Stimulated activated CD8-positive, alpha-beta memory T cell treated with anti-CD3 and anti-CD28 coated beads, Interleukin-7, amount 100 ng/mL, for 48 hours (primary cell): Measurements from ENCODE around the gene RPTOR.

ENCODE experiments used
- DNase-seq, 2 donors: peaks; one replicate each; pipeline ENCODE4 v3.0.0-alpha.2; 2020; ENCODE audit warnings: low read depth in 1 of 2; ENCODE audit errors: extremely low read depth in 1 of 2

Gene RPTOR

DNA sequence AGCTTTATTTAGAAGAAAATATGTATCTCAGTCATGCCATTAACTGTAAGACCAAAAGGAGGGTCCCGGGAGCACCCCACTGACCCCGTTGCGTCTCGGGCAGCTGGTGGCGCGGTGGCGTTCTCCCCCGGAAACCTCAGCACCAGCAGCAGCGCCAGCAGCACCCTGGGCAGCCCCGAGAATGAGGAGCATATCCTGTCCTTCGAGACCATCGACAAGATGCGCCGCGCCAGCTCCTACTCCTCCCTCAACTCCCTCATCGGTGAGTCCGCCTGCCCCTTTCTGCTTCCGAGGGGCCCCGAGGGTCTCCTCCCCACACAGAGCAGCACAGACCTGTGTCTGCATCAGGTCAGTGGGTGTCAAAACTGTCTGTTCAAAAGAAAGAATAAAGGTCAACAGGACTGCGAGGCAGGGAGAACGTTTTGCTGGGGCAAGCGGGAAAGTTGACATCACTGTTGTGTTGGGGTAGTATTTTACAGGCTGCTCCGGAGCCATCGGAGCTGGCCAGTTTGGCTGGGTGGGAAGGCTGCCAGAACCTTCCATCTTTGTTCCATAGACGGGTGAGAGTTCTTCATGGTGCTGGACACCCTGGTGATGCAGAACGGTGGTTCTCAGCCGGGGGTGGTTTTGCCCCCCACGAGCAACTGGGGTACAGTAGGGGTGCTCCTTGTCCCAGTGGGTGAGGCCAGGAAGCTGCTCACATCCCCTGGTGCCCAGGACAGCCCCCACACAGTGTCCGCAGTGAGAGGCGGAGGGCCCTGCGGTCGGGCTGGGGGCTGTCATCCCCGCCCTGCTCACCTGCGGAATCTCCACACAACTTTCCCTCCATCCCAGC lies 349.2 kb downstream of the RPTOR start:
- no peak for DNase-seq

DNA sequence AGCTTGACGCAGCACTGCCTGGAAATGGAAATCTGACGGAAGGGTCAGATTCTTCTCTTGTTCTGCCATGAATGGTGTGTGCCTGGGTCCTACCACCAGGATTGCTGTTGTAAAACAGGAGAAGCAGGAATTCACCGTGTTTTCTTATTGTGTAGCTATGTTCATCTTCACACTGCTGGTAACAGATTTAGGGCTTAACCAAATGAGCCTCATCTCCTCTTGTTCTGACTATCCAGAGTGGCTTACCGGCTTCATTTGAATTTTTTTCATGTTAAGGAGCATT lies 349.7 kb downstream of the RPTOR start:
- DNase-seq = no peak

DNA sequence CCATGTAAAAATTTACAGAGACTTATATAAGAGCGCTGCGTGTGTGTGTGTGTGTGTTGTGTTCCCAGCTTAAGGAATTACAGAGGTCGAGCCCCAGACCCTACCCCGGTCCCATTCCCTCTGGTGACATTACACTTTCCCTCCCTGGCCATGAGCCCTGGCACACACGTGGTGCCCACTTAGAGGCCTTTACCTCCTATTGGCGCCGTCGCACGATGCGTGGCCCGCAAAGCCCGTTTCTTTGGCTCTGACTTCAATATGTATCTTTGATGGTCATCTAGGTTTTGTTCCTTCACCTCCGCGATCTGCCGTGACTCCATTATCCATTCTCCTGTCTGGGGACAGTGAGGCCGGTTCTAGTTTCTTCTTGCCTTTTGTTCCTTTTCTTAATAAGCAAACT lies 350.1 kb downstream of the RPTOR start:
- no peak for DNase-seq

DNA sequence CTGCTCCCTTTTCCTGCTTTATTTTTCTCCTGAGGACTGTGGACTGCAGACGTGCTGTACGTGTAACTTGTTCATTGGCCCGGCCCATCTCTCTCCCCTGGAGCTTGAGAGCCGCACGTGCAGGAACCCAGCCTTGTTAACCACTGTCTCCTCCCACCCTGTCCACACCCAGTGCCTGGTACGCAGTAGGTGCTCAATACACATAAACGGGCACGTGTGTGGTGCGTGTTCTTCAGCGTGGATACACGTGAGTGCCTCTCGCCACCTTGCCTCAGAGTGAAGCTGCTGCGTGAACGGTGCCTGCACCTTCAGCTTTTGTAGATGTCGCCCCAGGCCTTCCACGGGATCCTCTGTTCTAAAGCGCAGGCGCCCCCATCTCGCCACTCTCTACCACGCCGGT lies 350.7 kb downstream of the RPTOR start:
- no peak for DNase-seq

DNA sequence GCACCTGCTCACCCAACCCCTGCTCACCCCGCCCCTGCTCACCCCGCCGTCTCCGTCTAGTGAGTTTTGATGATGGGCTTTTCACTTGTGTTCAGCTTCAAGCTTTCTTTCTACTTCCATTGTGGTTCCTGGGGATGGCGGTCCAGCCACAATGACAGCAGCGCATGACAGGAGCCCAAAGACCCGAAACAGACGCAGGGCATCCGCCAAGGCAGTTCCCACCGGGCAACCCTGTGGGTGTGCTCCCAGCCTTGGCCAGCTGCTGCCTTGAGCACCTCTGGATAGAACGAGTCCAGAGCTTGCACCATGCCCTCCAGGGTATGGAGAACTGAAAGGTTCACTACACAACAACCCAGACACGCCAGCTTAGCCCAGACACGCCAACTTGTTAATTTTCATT lies 354.1 kb downstream of the RPTOR start:
- DNase-seq = no peak

DNA sequence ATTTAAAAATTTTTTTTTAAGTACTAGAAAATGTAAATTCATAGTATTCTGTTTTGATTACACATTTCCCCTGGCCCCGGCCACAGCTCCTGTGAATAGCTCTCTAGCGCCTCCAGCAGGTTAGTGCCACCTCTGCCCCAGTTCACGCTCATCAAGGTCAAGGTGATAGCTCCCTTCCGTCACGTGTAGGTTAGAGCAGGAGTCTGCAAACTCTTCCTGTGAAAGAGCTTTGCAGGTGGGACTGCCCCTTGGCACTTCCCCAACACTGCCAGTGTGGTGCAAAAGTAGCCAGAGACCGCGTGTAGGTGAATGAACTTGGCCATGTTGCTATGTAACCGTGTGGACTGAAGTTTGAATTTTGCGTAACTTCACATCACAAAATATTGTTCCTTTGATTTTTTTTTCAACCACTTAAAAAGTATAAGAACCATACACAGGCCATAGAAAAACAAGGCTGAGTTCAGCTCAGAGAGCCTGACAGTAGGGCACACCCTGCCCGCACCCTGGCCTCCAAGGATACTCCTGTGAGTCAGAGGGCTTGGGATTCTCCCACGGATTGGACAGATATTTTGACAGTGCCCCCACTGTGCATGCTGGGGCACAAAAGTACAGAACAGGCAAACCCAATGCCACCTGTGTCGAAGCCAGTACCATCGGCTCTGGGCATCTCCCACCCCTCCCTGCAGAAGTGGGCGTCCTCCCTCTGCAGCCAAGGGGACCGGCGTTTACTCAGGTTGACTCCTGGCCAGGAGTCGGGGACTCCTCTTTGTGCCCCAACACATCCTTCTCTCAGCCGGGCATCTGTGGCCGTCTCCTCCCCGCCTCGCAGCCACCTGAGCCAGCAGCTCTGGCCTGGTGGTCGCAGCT lies 355.0 kb downstream of the RPTOR start:
- DNase-seq = peak; percentile 32 to 71

DNA sequence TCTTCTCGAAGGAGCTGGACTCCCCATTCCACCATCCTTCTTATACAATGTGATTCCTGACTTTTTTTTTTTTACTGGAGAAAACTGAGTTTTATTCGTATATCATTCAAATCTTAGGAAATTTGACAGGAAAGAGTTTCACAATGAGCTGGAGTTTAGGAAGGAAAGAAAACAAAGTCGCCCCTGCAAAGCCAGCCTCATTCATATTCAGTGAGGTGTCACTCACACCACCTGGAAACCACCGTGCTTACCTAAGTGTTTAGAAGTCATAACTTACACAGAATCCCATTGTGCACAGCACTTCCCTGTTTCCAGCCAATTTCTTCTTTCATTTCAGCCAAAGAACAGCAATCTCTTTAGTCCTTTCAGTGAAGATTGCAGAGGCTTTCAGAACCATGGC lies 356.7 kb downstream of the RPTOR start:
- no peak for DNase-seq

DNA sequence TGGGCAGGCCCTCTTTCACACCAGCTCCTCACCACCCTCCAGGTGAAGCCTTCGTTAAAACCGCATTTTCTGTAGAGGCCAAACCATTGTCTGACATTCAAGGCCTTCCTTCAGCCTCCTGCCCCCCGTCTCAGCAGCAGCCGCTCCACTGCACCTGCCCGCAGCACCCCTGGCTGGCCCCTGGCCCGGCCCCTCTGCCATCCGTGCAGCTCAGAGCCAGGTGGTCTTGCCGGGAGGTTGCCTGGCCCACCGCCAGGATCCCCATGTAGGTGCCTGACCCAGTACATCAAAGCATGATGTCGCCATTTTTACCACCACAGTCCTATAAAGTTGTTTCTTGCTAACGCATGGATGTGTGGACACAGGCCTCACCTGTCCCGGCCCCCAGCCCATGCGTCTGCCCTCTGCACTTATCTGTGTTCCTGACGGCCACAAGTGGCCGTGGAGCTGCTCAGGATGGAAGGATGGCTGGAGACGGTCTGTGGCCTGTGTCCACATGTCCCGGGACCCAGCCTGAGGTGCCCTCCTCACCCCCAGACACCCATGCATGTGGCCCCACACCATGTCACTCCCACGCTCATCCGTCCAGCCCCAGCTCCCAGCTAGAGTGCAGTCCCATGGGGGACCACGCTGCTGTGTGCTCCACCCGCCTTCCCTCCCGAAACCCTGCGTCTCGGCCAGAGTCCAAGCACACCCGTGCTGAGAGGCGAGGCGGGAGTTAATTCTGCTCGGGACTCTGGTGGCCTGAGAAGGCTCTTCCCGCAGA lies 357.7 kb downstream of the RPTOR start:
- no peak for DNase-seq

DNA sequence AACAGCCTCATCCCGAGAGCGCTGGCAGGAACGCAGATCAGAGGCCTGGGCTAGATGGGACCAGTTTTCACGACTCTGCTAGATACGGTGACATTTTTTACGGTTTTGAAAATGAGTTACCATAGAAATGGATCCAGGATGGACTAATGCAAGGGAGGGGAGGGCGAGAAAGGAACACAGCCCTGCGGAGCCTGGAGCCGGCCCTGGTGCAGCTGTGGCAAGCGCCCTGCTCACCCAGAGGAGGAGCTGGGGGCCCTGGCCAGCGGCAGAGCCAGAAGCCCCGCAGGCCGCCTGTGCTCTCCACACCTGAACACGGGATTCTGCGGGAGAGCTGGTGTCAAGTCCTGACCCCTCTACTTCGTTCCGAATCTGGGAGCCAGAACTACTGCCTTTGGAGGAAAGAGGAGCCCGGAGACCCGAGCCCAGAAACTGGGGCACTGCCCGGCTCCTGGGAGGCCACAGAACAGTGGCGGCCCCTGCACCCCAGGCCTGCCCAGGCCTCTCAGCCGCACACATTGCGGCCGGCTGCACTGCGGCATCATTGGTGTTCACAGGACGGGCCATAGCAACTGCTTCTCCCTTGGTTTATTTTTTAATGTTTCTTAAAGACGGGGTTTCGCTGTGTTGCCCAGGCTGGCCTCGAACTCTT lies 358.4 kb downstream of the RPTOR start:
- no peak for DNase-seq

DNA sequence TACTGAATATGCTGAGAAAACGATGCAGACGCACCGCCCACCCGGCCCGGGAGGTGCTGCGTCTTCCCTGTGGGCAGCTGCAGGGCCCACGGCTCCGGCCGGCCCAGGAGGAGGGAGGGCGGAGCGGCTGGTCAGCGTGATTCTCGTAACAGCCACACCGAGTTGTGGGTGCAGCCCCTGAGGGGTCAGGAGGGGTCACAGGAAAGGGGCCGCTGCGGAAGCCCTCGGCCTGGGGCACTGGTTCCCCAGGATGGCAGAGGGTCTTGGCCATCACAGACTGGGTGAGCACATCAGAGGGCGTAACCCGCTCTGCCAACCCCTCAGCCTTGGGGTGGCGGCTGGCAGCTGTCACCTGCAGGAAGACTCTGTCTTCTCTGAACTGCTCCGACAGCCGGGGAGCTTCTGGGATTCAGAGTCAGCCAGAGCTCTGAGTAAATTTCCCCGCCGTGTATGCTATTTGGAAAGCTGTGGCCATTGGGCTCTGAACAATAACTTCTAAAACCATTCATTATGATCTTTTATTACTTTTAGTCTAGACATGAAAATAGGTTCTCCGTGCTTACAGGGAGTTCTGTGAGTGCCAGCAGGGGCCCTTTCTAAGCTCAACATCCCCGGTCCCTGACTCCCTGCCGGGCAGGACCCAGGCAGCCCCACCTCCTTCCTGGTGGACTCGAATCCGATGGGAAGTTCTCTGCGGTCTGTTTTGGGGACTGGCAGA lies 359.6 kb downstream of the RPTOR start:
- DNase-seq = no peak

DNA sequence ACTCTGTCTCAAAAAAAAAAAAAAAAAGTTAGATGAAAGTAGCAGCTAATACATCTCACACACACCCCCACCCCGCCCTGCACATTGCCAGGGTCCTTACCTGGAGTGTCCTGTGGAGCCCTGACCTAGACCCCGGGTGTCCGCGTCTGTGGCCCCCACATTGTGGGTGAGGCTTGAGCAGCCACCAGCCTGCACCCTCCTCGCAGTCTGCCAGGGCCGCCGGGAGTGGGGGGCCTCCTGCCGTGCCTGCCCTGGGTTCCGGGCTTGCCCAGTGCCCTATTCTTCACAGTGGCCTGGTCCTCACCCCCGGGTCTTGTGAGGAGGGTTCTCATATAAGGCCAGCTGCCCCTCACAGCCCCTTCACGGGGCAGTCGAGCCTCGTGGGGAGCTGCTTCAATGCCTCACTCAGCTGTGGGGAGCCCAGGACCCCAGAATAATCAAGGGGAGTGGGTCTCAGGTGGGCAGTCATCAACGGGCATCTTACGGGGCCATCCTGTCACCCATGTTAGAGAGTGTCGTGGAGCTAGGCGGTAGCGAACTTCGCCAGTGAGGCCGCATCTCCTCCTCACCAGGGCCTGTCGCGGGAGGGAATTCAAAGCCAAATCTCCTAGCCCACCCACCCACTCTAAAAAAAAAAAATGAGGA lies 361.1 kb downstream of the RPTOR start:
- DNase-seq = no peak

DNA sequence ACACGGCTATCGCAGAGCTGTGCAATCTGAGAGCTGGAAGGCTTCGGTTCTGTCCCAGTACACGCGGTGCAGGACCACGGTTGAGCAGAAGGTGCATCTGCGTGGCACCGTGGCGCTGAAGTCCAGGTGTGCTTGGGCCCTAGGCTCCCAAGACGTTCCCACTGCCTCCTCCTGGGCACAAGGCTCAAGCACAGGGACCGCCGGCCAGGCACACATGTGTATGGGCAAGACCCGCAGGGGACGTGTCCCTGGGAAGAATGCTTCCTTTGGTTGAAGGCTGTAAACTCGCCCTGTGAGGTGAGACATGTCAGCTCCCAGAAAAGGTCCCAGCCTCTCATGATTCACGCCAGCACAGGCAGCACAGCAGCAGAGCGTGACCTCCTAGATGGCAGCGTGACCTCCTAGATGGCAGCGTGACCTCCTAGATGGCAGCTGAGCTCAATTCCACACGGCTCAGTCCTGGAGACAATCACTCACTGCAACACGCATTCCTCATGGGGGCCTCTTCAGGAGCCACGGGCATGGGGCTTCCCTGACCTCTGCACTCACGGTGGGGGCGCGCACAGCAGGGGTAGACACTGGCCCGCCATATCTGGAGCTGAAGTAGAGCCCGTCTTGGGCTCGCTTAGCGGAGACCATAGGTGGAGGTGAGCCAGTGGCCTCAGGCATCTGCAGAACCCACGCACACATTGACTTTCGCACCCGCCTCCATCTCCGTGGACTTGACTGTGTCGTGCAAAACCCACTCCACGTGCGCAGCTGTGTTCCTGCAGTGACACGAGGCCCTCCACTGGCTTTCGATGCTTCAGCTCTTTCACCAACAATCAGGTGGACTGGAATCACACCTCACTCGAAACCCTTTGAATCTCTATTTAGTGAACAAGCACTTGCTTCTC lies 362.0 kb downstream of the RPTOR start:
- no peak for DNase-seq

DNA sequence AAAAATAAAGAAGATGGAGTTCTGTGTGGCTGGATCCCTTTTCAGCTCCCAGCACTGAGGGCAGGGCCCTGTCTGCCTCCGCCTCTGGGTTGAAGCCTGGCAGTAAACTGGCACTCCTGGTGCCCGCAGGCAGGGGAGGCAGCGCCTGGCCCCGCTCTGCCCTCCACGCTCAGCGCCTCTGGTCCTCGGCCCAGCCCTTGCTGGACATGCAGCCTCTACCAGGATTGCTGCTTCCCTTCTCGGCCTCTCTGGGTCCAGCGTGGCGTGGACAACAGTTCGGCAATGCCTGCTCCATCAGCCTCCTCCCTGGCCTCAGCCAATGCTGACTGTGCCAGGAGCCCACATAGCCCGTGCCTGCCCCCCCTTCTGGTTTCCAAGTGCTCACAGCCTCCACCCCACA lies 362.6 kb downstream of the RPTOR start:
- DNase-seq = no peak

DNA sequence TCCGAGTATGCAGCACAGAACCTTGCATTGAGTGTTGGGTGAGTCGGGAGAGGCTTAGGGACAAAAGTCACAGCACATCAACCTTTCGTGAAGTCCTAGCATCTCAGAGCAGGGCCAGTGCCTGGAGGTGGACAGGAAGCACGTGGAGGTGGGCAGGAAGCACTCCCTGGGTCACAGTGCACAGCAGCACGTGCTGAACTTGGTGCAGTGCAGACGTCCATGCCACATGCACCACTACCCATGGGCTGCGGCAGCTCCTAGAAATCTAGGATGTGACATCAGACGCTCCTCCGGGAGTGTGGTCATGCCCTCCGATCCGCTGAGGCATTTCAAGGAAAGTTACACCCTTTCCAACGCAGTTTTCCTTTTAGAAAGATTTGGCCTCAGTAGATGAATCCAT lies 363.6 kb downstream of the RPTOR start:
- DNase-seq = no peak

DNA sequence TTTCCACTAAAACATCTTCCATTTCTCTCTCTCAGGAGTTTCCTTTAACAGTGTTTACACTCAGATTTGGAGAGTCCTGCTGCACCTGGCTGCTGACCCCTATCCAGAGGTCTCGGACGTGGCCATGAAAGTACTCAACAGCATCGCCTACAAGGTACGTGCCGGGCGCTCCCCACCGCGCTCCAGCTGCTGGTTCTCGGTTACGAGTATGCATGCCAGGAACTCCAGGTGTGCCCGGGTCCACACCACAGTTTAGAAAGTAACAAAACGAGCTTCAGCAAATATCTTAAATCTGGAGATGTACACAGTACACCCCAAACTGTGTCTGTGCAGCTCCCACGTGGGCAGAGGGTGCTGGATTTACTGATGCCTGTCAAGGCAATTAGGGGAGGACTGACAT lies 364.1 kb downstream of the RPTOR start:
- no peak for DNase-seq

DNA sequence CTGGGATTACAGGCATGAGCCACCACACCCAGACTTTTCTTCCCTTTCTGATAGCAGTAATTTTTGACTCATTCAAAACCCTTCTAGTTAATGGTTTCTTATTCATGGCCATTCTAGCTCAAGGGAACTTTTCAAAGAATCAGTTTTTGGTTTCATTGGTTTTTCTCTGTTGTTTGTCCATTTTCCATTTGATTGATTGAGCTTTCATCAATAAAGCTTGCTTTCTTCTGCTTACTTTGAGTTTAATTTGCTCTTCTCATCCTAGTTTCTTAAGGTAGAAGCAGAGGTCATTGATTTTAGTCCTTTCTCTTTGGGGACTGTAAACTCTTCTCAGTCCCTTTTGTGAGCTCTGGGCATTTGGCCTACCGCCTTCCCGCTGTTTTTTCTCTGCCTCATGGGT lies 365.0 kb downstream of the RPTOR start:
- no peak for DNase-seq

DNA sequence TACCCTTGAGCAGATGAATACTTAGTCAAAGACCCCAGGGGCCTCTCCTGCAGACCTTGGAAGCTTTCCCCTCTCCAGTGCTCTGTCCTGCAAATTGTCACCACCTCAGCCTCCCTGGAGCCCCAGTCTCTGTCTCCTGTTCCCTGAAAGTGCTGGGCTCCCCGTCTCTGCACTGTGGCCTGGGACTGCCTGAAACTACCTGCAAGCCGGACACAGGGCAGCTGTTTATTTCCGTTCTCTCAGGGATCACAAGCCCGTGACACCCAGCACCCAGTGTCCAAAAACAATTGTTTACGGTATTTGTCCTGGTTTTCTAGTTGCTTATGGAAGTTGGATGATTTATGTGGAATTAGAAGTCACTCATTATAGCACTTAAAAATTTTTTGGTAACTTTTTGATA lies 365.4 kb downstream of the RPTOR start:
- no peak for DNase-seq

DNA sequence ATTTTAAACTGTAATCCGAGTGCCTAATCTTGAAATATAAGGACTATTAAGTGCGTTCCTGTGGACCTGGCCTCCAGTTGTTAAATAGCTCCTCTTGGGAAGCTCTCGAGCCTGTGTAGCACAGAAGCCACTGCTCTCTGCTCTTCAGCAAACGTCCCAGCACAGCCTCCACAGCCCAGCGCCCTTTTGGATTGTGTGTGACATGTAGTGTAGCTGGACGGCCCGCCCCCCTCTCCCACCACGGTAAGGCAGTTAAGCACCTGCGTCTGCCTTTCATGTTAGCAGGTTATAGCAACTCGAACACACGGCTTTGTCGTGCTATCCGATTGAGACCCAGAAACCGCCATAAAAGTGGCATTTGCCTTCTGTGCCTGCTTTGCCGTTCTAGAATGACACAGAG lies 367.8 kb downstream of the RPTOR start:
- DNase-seq = no peak
